ENCODE data around the gene AOAH.

Gene AOAH

GRCh38 chr7:36583318-36583717 lies 141.0 kb downstream of the AOAH start:
- Histone ChIP-seq H3K4me1 (no peaks in the 10 kb centered on the region), H3K9me3 (no peaks in the 10 kb centered on the region), H3K27me3 (no peaks in the 10 kb centered on the region), H3K4me3 (ENCODE audit: low read depth, low read length) (no peak overlapping the region), H3K36me3 (no peaks in the 10 kb centered on the region)
- TF ChIP-seq CTCF (IDR thresholded peaks at IDR 0.05; ENCODE audit: low read depth, low read length): no peak
- no peak for DNase-seq

GRCh38 chr7:36575832-36576231 lies 148.5 kb downstream of the AOAH start:
- DNase-seq: no peak
- Histone ChIP-seq H3K27me3 (no peaks in the 10 kb centered on the region), H3K4me3 (ENCODE audit: low read depth, low read length) (no peak overlapping the region), H3K4me1 (no peaks in the 10 kb centered on the region), H3K9me3 (no peaks in the 10 kb centered on the region), H3K36me3 (no peaks in the 10 kb centered on the region)
- TF ChIP-seq CTCF (IDR thresholded peaks at IDR 0.05; ENCODE audit: low read depth, low read length): no peak

- Histone ChIP-seq H3K9me3 (no peaks in the 10 kb centered on the region), H3K4me1 (no peaks in the 10 kb centered on the region)
- no peak for TF ChIP-seq CTCF (IDR thresholded peaks at IDR 0.05; ENCODE audit: low read depth, low read length)
Measured at GRCh38 chr7:36573066-36573465, 151.2 kb downstream of the AOAH start.

GRCh38 chr7:36571190-36571560 lies 153.1 kb downstream of the AOAH start:
- Histone ChIP-seq H3K9me3 (no peaks in the 10 kb centered on the region), H3K36me3 (no peaks in the 10 kb centered on the region), H3K4me1 (no peaks in the 10 kb centered on the region), H3K4me3 (ENCODE audit: low read depth, low read length) (no peak overlapping the region), H3K27me3 (no peaks in the 10 kb centered on the region)
- DNase-seq: no peak
- TF ChIP-seq CTCF (IDR thresholded peaks at IDR 0.05; ENCODE audit: low read depth, low read length): no peak

More at GRCh38 chr7:36573066-36573465, 151.2 kb downstream of the AOAH start:
- Histone ChIP-seq H3K4me3 (ENCODE audit: low read depth, low read length) (no peak overlapping the region), H3K27me3 (no peaks in the 10 kb centered on the region), H3K36me3 (no peaks in the 10 kb centered on the region)
- DNase-seq: no peak

- TF ChIP-seq CTCF (IDR thresholded peaks at IDR 0.05; ENCODE audit: low read depth, low read length): no peak
- no peak for DNase-seq
- Histone ChIP-seq H3K4me1 (no peaks in the 10 kb centered on the region), H3K4me3 (ENCODE audit: low read depth, low read length) (no peak overlapping the region), H3K9me3 (no peaks in the 10 kb centered on the region), H3K36me3 (no peaks in the 10 kb centered on the region), H3K27me3 (no peaks in the 10 kb centered on the region)
Measured at GRCh38 chr7:36570528-36571189, 153.6 kb downstream of the AOAH start.

GRCh38 chr7:36568452-36568849 lies 155.8 kb downstream of the AOAH start:
- no peak for DNase-seq
- Histone ChIP-seq H3K4me1 (no peaks in the 10 kb centered on the region; the same call in 1 of the 2 replicates), H3K36me3 (no peaks in the 10 kb centered on the region), H3K27me3 (no peaks in the 10 kb centered on the region; the same call in 1 of the 2 replicates), H3K9me3 (no peaks in the 10 kb centered on the region), H3K4me3 (ENCODE audit: low read depth, low read length) (no peak overlapping the region)
- TF ChIP-seq CTCF (IDR thresholded peaks at IDR 0.05; ENCODE audit: low read depth, low read length): no peak

All from BE2C (cell line).